HFFc6 (cell line): ENCODE results near the gene RIGI. TPM values are rescaled to one million over a fixed set of nuclear protein-coding genes. Genes with fewer than 3 reads are reported as not detected.
A peak's percentile ranks its signal among the peaks of the same experiment; 100 is the strongest.

Source experiments
- DNase-seq: peaks from one replicate; pipeline ENCODE4 v3.0.0-alpha.2; 2018
- H3K27ac Mint-ChIP-seq: 2 replicates; pipeline ENCODE4 v1.8.0; 2020; ENCODE audit warnings: mild to moderate bottlenecking, mixed read lengths
- H3K27me3 Mint-ChIP-seq: 2 replicates; pipeline ENCODE4 v1.8.0; 2021; ENCODE audit warnings: mild to moderate bottlenecking, moderate library complexity, mixed read lengths; ENCODE audit not compliant: insufficient read depth
- H3K36me3 Mint-ChIP-seq: 2 replicates; pipeline ENCODE4 v1.8.0; 2021; ENCODE audit warnings: low read depth, mixed read lengths
- H3K4me1 Mint-ChIP-seq: 2 replicates; pipeline ENCODE4 v1.8.0; 2020; ENCODE audit warnings: low read depth, mixed read lengths
- H3K4me3 Mint-ChIP-seq: 2 replicates; pipeline ENCODE4 v1.8.0; 2020; ENCODE audit warnings: mild to moderate bottlenecking, moderate library complexity, mixed read lengths
- H3K9me3 Mint-ChIP-seq: 2 replicates; pipeline ENCODE4 v1.8.0; 2020; ENCODE audit warnings: mild to moderate bottlenecking, mixed read lengths
- total RNA-seq, 6 experiments: library from RNA; stranded (reverse); fragmentation: NEBNext Ultra II Directional; extraction: Animal tissue kit (Norgen Biotek cat#: 25700); gene quantifications; 2 replicates in 1 of 6; 3 replicates in 5 of 6; pipeline ENCODE4 v1.2.3, GENCODE V29; 2021
- TF ChIP-seq, protein P1 (sequence below): fragments of 200-600 bp; sonication (generic); IDR thresholded peaks from 2 replicates; pipeline ENCODE4 v1.5.0; 2021; ENCODE audit warnings: antibody characterized with exemption, mild to moderate bottlenecking

The RIGI gene
- total RNA-seq, 6 experiments from 2014 or later: 4.8 to 6.0 (median 5.2) TPM

DNA sequence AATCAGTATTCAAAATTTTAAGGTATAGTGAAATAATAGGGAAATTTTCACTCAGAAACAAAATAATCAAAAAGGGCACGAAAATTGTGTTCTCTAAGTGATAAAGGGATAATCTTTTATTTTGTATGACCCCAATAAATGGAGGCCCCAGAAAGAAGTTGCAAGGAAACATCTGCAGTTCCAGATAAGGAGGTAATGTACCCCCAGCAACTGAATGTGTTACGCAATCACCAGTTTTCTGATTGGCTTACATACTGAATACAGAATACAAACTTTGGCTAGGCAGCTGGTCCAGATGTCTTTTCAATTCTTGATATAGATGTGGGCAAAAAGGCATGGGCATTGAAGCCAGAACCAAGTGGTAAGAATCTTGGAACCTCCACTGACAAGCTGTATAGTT lies 28.1 kb upstream of the RIGI start:
- Mint-ChIP-seq H3K4me3 (no peak overlapping the region), H3K27me3 (no peaks in the 10 kb centered on the region; the same call in 1 of the 2 replicates), H3K4me1 (peaks cover 21% of the 10 kb centered on the region), H3K9me3 (no peaks in the 10 kb centered on the region), H3K27ac (no peak overlapping the region; the same call in 1 of the 2 replicates), H3K36me3 (peaks cover 12% of the 10 kb centered on the region)
- no peak for DNase-seq
- TF ChIP-seq, protein P1, sequence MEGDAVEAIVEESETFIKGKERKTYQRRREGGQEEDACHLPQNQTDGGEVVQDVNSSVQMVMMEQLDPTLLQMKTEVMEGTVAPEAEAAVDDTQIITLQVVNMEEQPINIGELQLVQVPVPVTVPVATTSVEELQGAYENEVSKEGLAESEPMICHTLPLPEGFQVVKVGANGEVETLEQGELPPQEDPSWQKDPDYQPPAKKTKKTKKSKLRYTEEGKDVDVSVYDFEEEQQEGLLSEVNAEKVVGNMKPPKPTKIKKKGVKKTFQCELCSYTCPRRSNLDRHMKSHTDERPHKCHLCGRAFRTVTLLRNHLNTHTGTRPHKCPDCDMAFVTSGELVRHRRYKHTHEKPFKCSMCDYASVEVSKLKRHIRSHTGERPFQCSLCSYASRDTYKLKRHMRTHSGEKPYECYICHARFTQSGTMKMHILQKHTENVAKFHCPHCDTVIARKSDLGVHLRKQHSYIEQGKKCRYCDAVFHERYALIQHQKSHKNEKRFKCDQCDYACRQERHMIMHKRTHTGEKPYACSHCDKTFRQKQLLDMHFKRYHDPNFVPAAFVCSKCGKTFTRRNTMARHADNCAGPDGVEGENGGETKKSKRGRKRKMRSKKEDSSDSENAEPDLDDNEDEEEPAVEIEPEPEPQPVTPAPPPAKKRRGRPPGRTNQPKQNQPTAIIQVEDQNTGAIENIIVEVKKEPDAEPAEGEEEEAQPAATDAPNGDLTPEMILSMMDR: no peak

DNA sequence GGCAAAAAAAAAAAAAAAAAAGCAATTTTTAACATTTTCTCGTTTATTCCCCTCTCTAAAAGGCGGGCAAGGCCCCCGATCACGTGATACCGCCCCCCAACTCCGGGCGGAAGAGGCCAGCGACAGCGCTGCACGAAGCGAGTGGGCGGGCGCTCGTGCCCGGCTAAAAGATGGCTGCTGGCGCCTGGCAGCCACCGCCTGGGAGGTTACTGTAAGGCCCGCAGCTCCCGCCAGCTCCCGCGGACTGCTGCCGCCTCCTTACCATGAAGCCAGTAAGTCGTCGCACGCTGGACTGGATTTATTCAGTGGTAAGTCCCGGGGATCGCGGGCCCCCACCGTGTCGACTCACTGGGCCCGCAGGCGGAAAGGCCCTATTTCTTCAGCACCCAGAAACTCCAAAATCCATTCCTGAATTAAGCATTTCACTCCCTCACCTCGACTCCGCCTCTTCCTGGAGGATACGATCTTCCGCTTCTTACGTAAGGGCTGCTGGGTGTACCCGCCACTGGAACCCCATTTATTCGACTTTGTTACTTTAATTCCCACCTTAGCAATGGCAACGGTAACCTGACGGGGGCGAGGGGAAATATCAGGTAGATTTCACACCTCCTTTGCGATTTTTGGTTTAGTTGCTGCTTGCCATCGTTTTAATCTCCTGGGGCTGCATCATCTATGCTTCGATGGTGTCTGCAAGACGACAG lies 26.3 kb upstream of the RIGI start, which contains the start of the genes SMIM27 and TOPORS:
Gene SMIM27, plus strand, starts transcription at position 156 of the 701 bp plus-strand sequence. Its CDS starts 108 bp downstream, at position 264.
Gene TOPORS, minus strand, starts transcription at position 415 of the 701 bp plus-strand sequence. Its CDS starts 150 bp downstream, at position 265.
- TF ChIP-seq, protein P1: peak; percentile 32
- no peaks in the 10 kb centered on the region for H3K9me3 Mint-ChIP-seq
- H3K36me3 Mint-ChIP-seq: peaks cover 24% of the 10 kb centered on the region
- peak; percentile 83 for DNase-seq
- no peaks in the 10 kb centered on the region; the same call in none of the 2 replicates for H3K27me3 Mint-ChIP-seq
- H3K4me3 Mint-ChIP-seq: peak within 1 kb of the TSS; percentile 95
- peaks cover 19% of the 10 kb centered on the region for H3K4me1 Mint-ChIP-seq
- H3K27ac Mint-ChIP-seq: peak within 1 kb of the TSS; percentile 94

DNA sequence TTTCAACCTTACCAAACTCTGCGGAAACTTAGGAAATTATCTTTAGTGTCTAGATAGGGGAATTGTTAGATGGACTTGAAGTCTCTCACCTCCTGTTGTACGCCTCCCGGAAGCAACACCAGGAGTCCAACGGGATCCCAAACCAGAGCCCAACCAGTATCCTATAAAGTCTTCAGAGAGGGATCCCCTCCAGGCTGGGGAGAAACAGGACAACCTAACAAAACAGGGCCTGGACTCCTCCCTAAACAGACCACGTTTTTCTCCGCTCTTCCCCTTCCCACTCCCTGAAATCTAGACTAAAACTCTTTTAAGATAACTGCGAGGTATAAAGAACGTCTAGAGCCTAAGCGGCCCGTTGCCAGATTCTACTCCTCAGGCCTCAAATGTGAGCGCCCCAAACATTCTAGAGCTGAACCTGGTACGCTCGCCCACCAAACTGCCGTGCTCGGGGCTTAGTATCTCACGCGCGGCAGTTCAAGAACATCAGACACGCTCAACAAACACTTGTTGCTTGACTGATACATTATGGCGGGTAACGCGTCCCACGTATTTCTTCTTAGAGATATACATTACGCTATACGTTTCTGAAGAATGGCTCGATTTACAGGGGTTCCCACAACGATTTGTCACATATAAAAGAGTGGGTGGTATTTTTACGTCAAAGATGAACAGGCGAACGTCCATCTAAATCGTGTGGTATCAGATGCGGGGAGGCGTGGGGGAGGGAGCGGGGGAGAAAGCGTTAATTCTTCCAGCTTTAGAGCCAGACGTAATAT lies 25.5 kb upstream of the RIGI start:
- peak; percentile 30 for DNase-seq
- Mint-ChIP-seq H3K27ac (peak overlapping the region; percentile 94), H3K4me1 (peaks cover 25% of the 10 kb centered on the region), H3K4me3 (peak overlapping the region; percentile 95), H3K27me3 (no peaks in the 10 kb centered on the region; the same call in none of the 2 replicates), H3K9me3 (no peaks in the 10 kb centered on the region), H3K36me3 (peaks cover 29% of the 10 kb centered on the region)
- TF ChIP-seq, protein P1: no peak

DNA sequence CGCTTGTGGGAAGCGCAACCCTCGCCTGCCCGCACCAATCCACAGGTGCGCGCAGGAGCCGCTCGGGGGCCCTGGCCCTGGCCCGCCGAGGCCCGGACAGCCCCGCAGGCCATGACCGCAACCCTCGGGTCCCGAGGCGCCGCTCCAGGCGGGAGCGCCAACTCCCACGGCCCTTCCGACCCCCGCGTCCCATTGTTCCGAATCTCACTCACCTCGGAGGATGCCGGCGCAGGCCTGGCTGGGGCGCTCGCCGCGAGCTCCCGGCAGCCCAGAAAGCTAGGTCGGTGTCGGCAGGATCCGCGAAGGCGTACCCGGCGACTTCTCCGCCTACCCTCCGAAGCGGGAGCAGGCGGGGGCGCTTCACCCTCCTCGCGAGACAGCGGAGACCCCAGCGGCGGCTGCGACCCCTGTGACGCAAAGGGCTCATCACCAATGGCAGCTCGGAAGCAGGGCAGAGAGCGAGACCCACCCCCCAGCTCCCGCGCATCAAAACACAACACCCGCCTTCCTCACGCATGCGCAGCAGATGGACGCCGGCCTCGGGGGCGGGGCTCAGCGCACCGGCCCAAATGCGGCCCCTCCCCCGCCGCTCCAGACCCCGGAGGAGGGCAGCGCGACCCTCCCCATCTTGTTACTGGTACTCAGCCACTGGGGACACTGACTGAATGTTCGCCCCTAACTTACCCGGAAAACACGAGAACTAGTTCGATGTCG lies 24.7 kb upstream of the RIGI start:
- Mint-ChIP-seq H3K27ac (peak overlapping the region; percentile 94), H3K4me1 (peaks cover 32% of the 10 kb centered on the region)

More for the DNA sequence above, 24.7 kb upstream of the RIGI start:
- TF ChIP-seq, protein P1: 0 out of 2 replicates have a peak, but pooled peaks have one; percentile 7
- H3K27me3 Mint-ChIP-seq: no peaks in the 10 kb centered on the region; the same call in none of the 2 replicates
- no peaks in the 10 kb centered on the region for H3K9me3 Mint-ChIP-seq
- H3K4me3 Mint-ChIP-seq: peak overlapping the region; percentile 95
- H3K36me3 Mint-ChIP-seq: peaks cover 29% of the 10 kb centered on the region
- DNase-seq: peak; percentile 78
